Sigmoid colon (tissue), 7 donors: ENCODE data around the gene OR2AJ1. TPM values are rescaled to one million over a fixed set of nuclear protein-coding genes. Genes with fewer than 3 reads are reported as not detected.

Experiments
- DNase-seq: peaks from one replicate; pipeline ENCODE4 v3.0.0-alpha.2; 2019
- H3K27ac ChIP-seq, 4 donors: fragments of 200-600 bp; sonication (generic); one replicate each; pipeline ENCODE4 v1.5.1; 2016 to 2019; ENCODE audit warnings: mild to moderate bottlenecking in 1 of 4
- H3K27me3 ChIP-seq, 3 donors: fragments of 200-600 bp; sonication (generic); one replicate each; pipeline ENCODE4 v1.5.1; 2019; ENCODE audit warnings: mild to moderate bottlenecking in 1 of 3
- H3K36me3 ChIP-seq, 4 donors: fragments of 200-600 bp; sonication (generic); one replicate each; pipeline ENCODE4 v1.5.1; 2016 to 2019
- H3K4me1 ChIP-seq, 4 donors: fragments of 200-600 bp; sonication (generic); one replicate each; pipeline ENCODE4 v1.5.1; 2017 to 2019
- H3K4me3 ChIP-seq, 4 donors: fragments of 200-600 bp; sonication (generic); one replicate each; pipeline ENCODE4 v1.5.1; 2017 to 2019; ENCODE audit warnings: mild to moderate bottlenecking in 2 of 4, moderate library complexity in 1 of 4
- H3K9me3 ChIP-seq, 4 donors: fragments of 200-600 bp in 3 of 4; sonication (generic) in 3 of 4; one replicate each; pipeline versions ENCODE4 v1.5.1 to v1.6.1; 2013 to 2019
- CTCF ChIP-seq, 4 experiments: fragments of 450-650 bp in 3 of 4; fragments of 200-600 bp in 1 of 4; IDR thresholded peaks; one replicate each; pipeline ENCODE4 v1.5.1; 2016 to 2019; ENCODE audit warnings: antibody characterized with exemption in 4 of 4, mild to moderate bottlenecking in 3 of 4, moderate library complexity in 2 of 4
- EP300 ChIP-seq, 4 donors: sonication (generic); formaldehyde crosslinking; IDR thresholded peaks; one replicate each; pipeline ENCODE4 v1.6.1; 2017; ENCODE audit warnings: antibody characterized with exemption in 4 of 4
- POLR2A ChIP-seq, 2 donors: fragments of 450-650 bp; IDR thresholded peaks; one replicate each; pipeline ENCODE4 v1.6.1; 2016; ENCODE audit warnings: antibody characterized with exemption in 2 of 2, mild to moderate bottlenecking in 2 of 2, moderate library complexity in 2 of 2
- POLR2AphosphoS5 ChIP-seq, 4 donors: sonication (generic); formaldehyde crosslinking; IDR thresholded peaks; one replicate each; pipeline ENCODE4 v1.6.1; 2017; ENCODE audit warnings: antibody characterized with exemption in 4 of 4
- WGBS, 2 donors: extraction: QIAGEN DNeasy Blood & Tissue Kit; methylation state at CpG; one replicate each; pipeline ENCODE4 v1.1.7; 2013; 5-methylcytosine and 5-hydroxymethylcytosine counted together
- intact Hi-C: fragments of 100-400 bp; cut with DNase I; formaldehyde crosslinking; loops from one replicate; pipeline ENCODE4 v1.15.1; 2023
- polyA plus RNA-seq, 3 donors: library from polyadenylated mRNA; stranded (reverse); fragments of 200-250 nt; gene quantifications; one replicate each; pipeline ENCODE4 v1.2.3, GENCODE V29; 2013
- total RNA-seq, 4 donors: library from RNA; depleted of rRNA; stranded (reverse); fragments of >200 nt; gene quantifications; one replicate each; pipeline ENCODE4 v1.1.0, GENCODE V29; 2016
- donor health status: healthy with polysubstance abuse.
- donor health status: Bipolar disorder and iron deficiency.
- donor health status: healthy.

Gene OR2AJ1
- total and polyA plus RNA-seq, 7 donors, result not detected

- Histone ChIP-seq H3K27me3 (no peaks in the 10 kb centered on the region), H3K4me1 (no peaks in the 10 kb centered on the region), H3K27ac (no peak overlapping the region), H3K36me3 (no peaks in the 10 kb centered on the region), H3K9me3 (no peaks in the 10 kb centered on the region), H3K4me3 (no peak overlapping the region)
- DNase-seq, result no peak
- TF ChIP-seq POLR2AphosphoS5 (IDR thresholded peaks at IDR 0.05) (no peak), POLR2A (IDR thresholded peaks at IDR 0.05) (no peak), EP300 (IDR thresholded peaks at IDR 0.05) (no peak), CTCF (IDR thresholded peaks at IDR 0.05) (no peak)
- intact Hi-C loops, result no loop called here
- WGBS, 2 donors, result 71 to 85% methylated on average over 5 of the region's 5 CpGs
Observed at GRCh38 chr1:247908766-247909165, 15.9 kb upstream of the OR2AJ1 start.

GRCh38 chr1:247913786-247914185 is 10.9 kb upstream of the OR2AJ1 start:
- WGBS, 2 donors, result 76 to 83% methylated on average over 2 of the region's 2 CpGs
- Histone ChIP-seq H3K27ac (no peak overlapping the region), H3K36me3 (no peaks in the 10 kb centered on the region), H3K9me3 (no peaks in the 10 kb centered on the region), H3K4me1 (no peaks in the 10 kb centered on the region), H3K27me3 (no peaks in the 10 kb centered on the region), H3K4me3 (no peak overlapping the region)
- intact Hi-C loops, result no loop called here
- no peak for DNase-seq
- TF ChIP-seq POLR2A (IDR thresholded peaks at IDR 0.05), result no peak
- no peak for TF ChIP-seq POLR2AphosphoS5 (IDR thresholded peaks at IDR 0.05)
- no peak for TF ChIP-seq CTCF (IDR thresholded peaks at IDR 0.05)
- no peak for TF ChIP-seq EP300 (IDR thresholded peaks at IDR 0.05)

- no peaks in the 10 kb centered on the region for H3K9me3 ChIP-seq
- TF ChIP-seq EP300 (IDR thresholded peaks at IDR 0.05), result no peak
- no peak for TF ChIP-seq POLR2AphosphoS5 (IDR thresholded peaks at IDR 0.05)
- no peak for TF ChIP-seq CTCF (IDR thresholded peaks at IDR 0.05)
- no peak for TF ChIP-seq POLR2A (IDR thresholded peaks at IDR 0.05)
- H3K27me3 ChIP-seq, result no peaks in the 10 kb centered on the region
- DNase-seq, result no peak
- H3K36me3 ChIP-seq, result no peaks in the 10 kb centered on the region
- 64 to 71% methylated on average over 4 of the region's 4 CpGs for WGBS, 2 donors
- intact Hi-C loops, result no loop called here
- H3K4me3 ChIP-seq, result no peak overlapping the region
- no peaks in the 10 kb centered on the region for H3K4me1 ChIP-seq
- no peak overlapping the region for H3K27ac ChIP-seq
Observed at GRCh38 chr1:247914941-247915662, 9.6 kb upstream of the OR2AJ1 start.

- H3K4me3 ChIP-seq, result no peak within 1 kb of the TSS
- H3K27me3 ChIP-seq, result no peaks in the 10 kb centered on the region
- H3K9me3 ChIP-seq, result no peaks in the 10 kb centered on the region
- TF ChIP-seq POLR2AphosphoS5 (IDR thresholded peaks at IDR 0.05) (no peak), CTCF (IDR thresholded peaks at IDR 0.05) (no peak), POLR2A (IDR thresholded peaks at IDR 0.05) (no peak), EP300 (IDR thresholded peaks at IDR 0.05) (no peak)
- intact Hi-C loops, result no loop called here
- WGBS, 2 donors, result 92 to 94% methylated on average over 2 of the region's 2 CpGs
- no peaks in the 10 kb centered on the region for H3K36me3 ChIP-seq
- H3K27ac ChIP-seq, result no peak within 1 kb of the TSS
- no peak for DNase-seq
- H3K4me1 ChIP-seq, result no peaks in the 10 kb centered on the region
Observed at GRCh38 chr1:247919952-247920351, 4.7 kb upstream of the OR2AJ1 start, which contains the start of gene OR2T8. TSS of gene OR2T8 (plus strand) at chr1:247920252. CDS start at chr1:247921018, 766 bp downstream.

GRCh38 chr1:247923941-247924340 is 748 bp upstream of the OR2AJ1 start:
- intact Hi-C loops, result no loop called here
- no peak overlapping the region for H3K4me3 ChIP-seq
- TF ChIP-seq EP300 (IDR thresholded peaks at IDR 0.05), result no peak
- no peaks in the 10 kb centered on the region for H3K27me3 ChIP-seq
- 69 to 73% methylated on average over 3 of the region's 3 CpGs for WGBS, 2 donors
- H3K36me3 ChIP-seq, result no peaks in the 10 kb centered on the region
- H3K4me1 ChIP-seq, result no peaks in the 10 kb centered on the region
- no peak for DNase-seq
- H3K9me3 ChIP-seq, result no peaks in the 10 kb centered on the region
- H3K27ac ChIP-seq, result no peak overlapping the region
